ENCODE results near the gene TMEM128. TPM values are rescaled to one million over a fixed set of nuclear protein-coding genes. Genes with fewer than 3 reads are reported as not detected.
A peak's percentile ranks its signal among the peaks of the same experiment; 100 is the strongest.
"Not testable (repeated sequence)": the region's sequence is repeated elsewhere in the genome, so short reads cannot be mapped to it uniquely, and the experiment has no call there.

Gene TMEM128
- total RNA-seq, 2 donors from 2014 or later, result 9.1 to 13.1 TPM

GRCh38 chr4:4233610-4234009 lies 14.4 kb downstream of the TMEM128 start:
- H3K36me3 Mint-ChIP-seq (ENCODE audit: low read depth), result peaks cover 37% of the 10 kb centered on the region
- peaks cover 6% of the 10 kb centered on the region for H3K9me3 Mint-ChIP-seq
- peaks cover under 1% of the 10 kb centered on the region for H3K27me3 Mint-ChIP-seq
- ATAC-seq (replicated peaks), result no peak
- no peak overlapping the region for H3K27ac Mint-ChIP-seq
- no peaks in the 10 kb centered on the region for H3K4me1 Mint-ChIP-seq
- no peak overlapping the region for H3K4me3 Mint-ChIP-seq

GRCh38 chr4:4228356-4228668 lies 19.7 kb downstream of the TMEM128 start:
- no peaks in the 10 kb centered on the region for H3K9me3 Mint-ChIP-seq
- H3K36me3 Mint-ChIP-seq (ENCODE audit: low read depth), result peaks cover 8% of the 10 kb centered on the region
- H3K27me3 Mint-ChIP-seq, result peaks cover 35% of the 10 kb centered on the region
- no peak overlapping the region for H3K27ac Mint-ChIP-seq
- H3K4me1 Mint-ChIP-seq, result peaks cover 7% of the 10 kb centered on the region
- no peak overlapping the region for H3K4me3 Mint-ChIP-seq
- ATAC-seq (replicated peaks), result no peak

- no peak for ATAC-seq (replicated peaks)
- Mint-ChIP-seq H3K36me3 (ENCODE audit: low read depth) (peaks cover 8% of the 10 kb centered on the region), H3K4me1 (peaks cover 7% of the 10 kb centered on the region), H3K4me3 (no peak overlapping the region), H3K9me3 (no peaks in the 10 kb centered on the region), H3K27me3 (peaks cover 41% of the 10 kb centered on the region), H3K27ac (no peak overlapping the region)
Measured at GRCh38 chr4:4227510-4228355, 20.3 kb downstream of the TMEM128 start.

DNA sequence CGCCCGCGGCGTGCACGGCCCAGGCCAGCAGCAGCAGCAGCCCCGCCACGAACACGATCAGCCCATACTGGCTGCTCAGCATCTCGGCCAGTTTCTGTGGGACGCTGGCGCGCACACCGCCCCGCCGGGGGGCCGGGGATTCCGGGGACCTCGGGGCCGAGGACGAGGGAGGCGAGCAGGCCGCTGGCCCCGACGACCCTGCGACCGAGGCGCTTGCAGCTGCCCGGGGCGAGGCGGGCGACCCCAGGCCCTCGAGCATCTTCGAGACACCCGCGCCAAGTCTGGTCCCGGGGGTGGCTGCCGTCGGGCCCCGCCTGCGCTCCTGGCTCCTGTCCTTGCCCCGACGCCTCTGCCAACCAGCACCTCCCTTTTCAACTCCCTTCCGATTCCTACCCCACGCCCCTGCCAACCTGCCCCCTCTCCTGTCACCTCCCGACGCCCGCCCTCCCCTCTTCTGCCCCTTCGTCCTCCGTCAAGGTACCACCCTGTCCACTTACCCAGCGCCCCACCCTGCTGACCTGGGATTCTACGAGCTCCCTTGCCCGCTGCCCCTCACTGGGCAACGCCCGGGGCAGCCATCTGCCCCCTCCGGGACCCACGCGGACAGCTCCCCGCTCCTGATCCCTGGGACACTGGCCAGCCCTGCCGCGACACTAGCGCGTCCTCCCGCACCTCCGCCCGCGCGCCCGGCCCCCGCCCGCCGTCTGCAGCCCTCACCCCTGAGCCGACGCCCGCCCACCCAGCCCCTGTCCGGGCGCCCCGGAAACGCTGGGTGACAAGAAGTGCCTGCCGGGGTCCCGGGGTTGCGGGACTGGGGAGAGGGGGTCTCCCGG lies 21.2 kb downstream of the TMEM128 start, which contains the start of gene OTOP1:
Gene OTOP1 (minus strand): TSS at position 324 of the 833 bp plus-strand sequence. CDS start 65 bp downstream, at position 259.
- Mint-ChIP-seq H3K9me3 (no peaks in the 10 kb centered on the region), H3K36me3 (ENCODE audit: low read depth) (peaks cover 8% of the 10 kb centered on the region), H3K4me3 (peak within 1 kb of the TSS; percentile 26), H3K27me3 (peaks cover 48% of the 10 kb centered on the region), H3K27ac (no peak within 1 kb of the TSS), H3K4me1 (peaks cover 7% of the 10 kb centered on the region)
- ATAC-seq (replicated peaks), result no peak

- peaks cover 51% of the 10 kb centered on the region for H3K27me3 Mint-ChIP-seq
- peaks cover 8% of the 10 kb centered on the region for H3K36me3 Mint-ChIP-seq (ENCODE audit: low read depth)
- no peak overlapping the region for H3K27ac Mint-ChIP-seq
- H3K4me1 Mint-ChIP-seq, result peaks cover 7% of the 10 kb centered on the region
- no peak for ATAC-seq (replicated peaks)
- H3K9me3 Mint-ChIP-seq, result no peaks in the 10 kb centered on the region
- peak overlapping the region; percentile 26 for H3K4me3 Mint-ChIP-seq
Measured at GRCh38 chr4:4225915-4226605, 22.0 kb downstream of the TMEM128 start.

- no peak overlapping the region for H3K27ac Mint-ChIP-seq
- H3K27me3 Mint-ChIP-seq, result peaks cover 19% of the 10 kb centered on the region
- no peaks in the 10 kb centered on the region for H3K9me3 Mint-ChIP-seq
- no peaks in the 10 kb centered on the region for H3K4me1 Mint-ChIP-seq
- H3K36me3 Mint-ChIP-seq (ENCODE audit: low read depth), result no peaks in the 10 kb centered on the region
- no peak overlapping the region for H3K4me3 Mint-ChIP-seq
- no peak for ATAC-seq (replicated peaks)
Measured at GRCh38 chr4:4217113-4217512, 30.9 kb downstream of the TMEM128 start.

DNA sequence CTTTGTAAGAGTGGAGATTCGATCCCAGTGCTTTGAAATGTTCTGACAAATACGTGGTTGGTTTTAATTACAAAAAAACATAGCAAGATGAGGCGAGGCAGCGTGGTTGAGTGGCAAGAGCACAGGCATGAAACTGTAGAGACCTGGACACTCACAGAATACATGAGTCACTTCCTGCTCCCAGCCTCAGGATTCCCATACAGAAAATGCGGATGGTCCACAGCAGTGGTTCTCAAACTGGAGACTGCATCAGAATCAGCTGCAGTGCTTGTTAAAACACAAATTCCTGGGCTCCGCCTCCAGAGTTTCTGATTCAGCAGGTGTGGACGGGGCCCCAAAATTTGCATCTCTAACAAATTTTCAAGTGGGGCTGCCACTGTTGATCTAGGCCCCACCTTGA lies 31.4 kb downstream of the TMEM128 start:
- ATAC-seq (replicated peaks), result no peak
- H3K27ac Mint-ChIP-seq, result no peak overlapping the region
- H3K27me3 Mint-ChIP-seq, result peaks cover 15% of the 10 kb centered on the region

GRCh38 chr4:4213674-4214073 lies 34.3 kb downstream of the TMEM128 start:
- peaks cover 26% of the 10 kb centered on the region for H3K27me3 Mint-ChIP-seq
- H3K4me1 Mint-ChIP-seq; H3K27ac Mint-ChIP-seq; ATAC-seq (replicated peaks); H3K36me3 Mint-ChIP-seq (ENCODE audit: low read depth); H3K9me3 Mint-ChIP-seq; H3K4me3 Mint-ChIP-seq: not testable (repeated sequence)

More for the DNA sequence above, 31.4 kb downstream of the TMEM128 start:
- no peaks in the 10 kb centered on the region for H3K9me3 Mint-ChIP-seq
- H3K4me3 Mint-ChIP-seq, result no peak overlapping the region
- H3K36me3 Mint-ChIP-seq (ENCODE audit: low read depth), result no peaks in the 10 kb centered on the region
- no peaks in the 10 kb centered on the region for H3K4me1 Mint-ChIP-seq

DNA sequence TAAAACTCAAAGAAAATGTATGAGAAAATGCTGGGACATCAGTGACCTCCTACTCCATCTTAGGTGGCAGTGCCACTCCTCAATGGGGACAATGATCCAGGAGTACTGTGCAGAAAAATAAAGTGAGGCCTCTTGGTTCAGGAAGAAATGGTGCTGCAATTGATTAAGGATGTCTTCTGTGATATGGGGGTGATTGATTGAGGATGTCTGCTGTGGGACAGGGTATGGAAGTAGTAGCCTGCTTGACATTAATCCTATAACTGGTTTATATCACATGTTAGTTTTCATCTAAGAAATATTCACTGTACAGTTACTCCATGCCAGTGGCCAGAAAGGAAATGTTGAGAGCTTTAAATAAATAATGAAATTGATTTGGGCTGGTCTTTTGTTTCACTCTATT lies 41.8 kb downstream of the TMEM128 start:
- ATAC-seq (replicated peaks), result no peak
- Mint-ChIP-seq H3K4me1 (no peaks in the 10 kb centered on the region), H3K27ac (no peak overlapping the region), H3K4me3 (no peak overlapping the region), H3K9me3 (no peaks in the 10 kb centered on the region), H3K27me3 (peaks cover 53% of the 10 kb centered on the region), H3K36me3 (ENCODE audit: low read depth) (no peaks in the 10 kb centered on the region)

DNA sequence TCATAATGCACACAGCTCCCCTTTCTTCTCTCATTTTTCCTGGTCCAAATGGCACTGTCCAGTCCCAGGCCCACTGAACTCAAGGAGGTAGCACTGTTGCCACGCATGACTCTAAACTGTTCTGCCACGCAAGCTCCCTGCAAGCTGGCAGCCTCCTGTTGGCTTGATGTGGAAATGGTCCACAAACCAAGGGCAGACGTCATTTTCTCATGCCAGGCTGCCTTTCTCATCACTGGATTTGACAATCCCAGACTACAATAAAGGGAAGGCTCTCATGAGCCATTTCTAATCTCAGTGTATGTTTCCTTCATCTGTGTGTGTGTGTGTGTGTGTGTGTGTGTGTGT lies 43.6 kb downstream of the TMEM128 start:
- ATAC-seq (replicated peaks), result no peak
- H3K27me3 Mint-ChIP-seq, result peaks cover 37% of the 10 kb centered on the region
- H3K36me3 Mint-ChIP-seq (ENCODE audit: low read depth), result no peaks in the 10 kb centered on the region
- H3K27ac Mint-ChIP-seq, result no peak overlapping the region
- no peaks in the 10 kb centered on the region for H3K9me3 Mint-ChIP-seq
- H3K4me3 Mint-ChIP-seq, result no peak overlapping the region
- no peaks in the 10 kb centered on the region for H3K4me1 Mint-ChIP-seq

- Mint-ChIP-seq H3K9me3 (no peaks in the 10 kb centered on the region), H3K27ac (no peak overlapping the region), H3K4me1 (no peaks in the 10 kb centered on the region), H3K27me3 (peaks cover 36% of the 10 kb centered on the region), H3K36me3 (ENCODE audit: low read depth) (no peaks in the 10 kb centered on the region), H3K4me3 (no peak overlapping the region)
- no peak for ATAC-seq (replicated peaks)
Measured at GRCh38 chr4:4203688-4204400, 44.2 kb downstream of the TMEM128 start.

DNA sequence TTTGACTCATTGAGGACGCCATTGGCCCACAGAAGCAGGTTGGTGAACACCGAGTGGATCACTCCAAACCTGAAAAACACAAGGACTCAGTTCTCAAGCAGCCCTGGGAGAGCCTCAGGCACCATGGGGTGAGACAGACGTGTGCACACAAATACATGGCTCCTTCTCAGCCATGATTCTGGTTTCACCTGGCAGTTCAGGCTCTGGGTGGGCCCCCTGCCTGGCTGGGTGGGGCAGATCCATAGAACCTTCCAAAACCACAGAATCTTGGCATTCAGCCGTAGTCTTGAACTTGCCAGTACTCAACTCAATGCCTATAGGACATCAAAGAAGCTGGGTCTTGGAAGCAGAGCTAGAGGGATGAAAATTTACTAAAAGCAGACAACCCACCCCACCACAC lies 45.5 kb downstream of the TMEM128 start:
- H3K27ac Mint-ChIP-seq, result no peak overlapping the region
- peaks cover 33% of the 10 kb centered on the region for H3K27me3 Mint-ChIP-seq
- no peak overlapping the region for H3K4me3 Mint-ChIP-seq
- no peaks in the 10 kb centered on the region for H3K36me3 Mint-ChIP-seq (ENCODE audit: low read depth)
- ATAC-seq (replicated peaks), result no peak
- H3K9me3 Mint-ChIP-seq, result no peaks in the 10 kb centered on the region
- H3K4me1 Mint-ChIP-seq, result no peaks in the 10 kb centered on the region

DNA sequence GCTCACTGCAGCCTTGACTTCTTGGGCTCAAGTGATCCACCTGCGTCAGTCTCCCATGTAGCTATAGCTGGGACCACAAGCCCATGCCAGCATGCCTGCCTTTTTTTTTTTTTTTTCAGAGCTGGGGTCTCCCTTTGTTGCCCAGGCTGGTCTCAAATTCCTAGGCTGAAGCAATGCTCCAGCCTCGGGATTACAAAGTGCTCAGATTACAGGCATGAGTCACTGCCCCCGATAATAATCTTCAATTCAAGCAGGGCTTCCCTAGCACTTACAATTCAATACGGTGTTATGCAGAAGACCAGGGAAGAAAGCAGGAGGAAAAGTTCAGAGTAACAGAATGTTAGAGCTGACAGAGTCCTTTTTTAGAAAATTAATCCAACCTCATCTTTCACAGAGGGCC lies 47.4 kb downstream of the TMEM128 start:
- H3K27ac Mint-ChIP-seq, result no peak overlapping the region
- no peaks in the 10 kb centered on the region for H3K9me3 Mint-ChIP-seq
- H3K27me3 Mint-ChIP-seq, result peaks cover 26% of the 10 kb centered on the region
- no peak overlapping the region for H3K4me3 Mint-ChIP-seq
- H3K4me1 Mint-ChIP-seq, result no peaks in the 10 kb centered on the region
- ATAC-seq (replicated peaks), result no peak
- no peaks in the 10 kb centered on the region for H3K36me3 Mint-ChIP-seq (ENCODE audit: low read depth)

GRCh38 chr4:4195354-4195753 lies 52.7 kb downstream of the TMEM128 start:
- no peak overlapping the region for H3K27ac Mint-ChIP-seq
- no peaks in the 10 kb centered on the region for H3K36me3 Mint-ChIP-seq (ENCODE audit: low read depth)
- peaks cover 37% of the 10 kb centered on the region for H3K27me3 Mint-ChIP-seq
- H3K4me3 Mint-ChIP-seq, result no peak overlapping the region
- H3K4me1 Mint-ChIP-seq, result peaks cover 5% of the 10 kb centered on the region
- no peak for ATAC-seq (replicated peaks)
- no peaks in the 10 kb centered on the region for H3K9me3 Mint-ChIP-seq
